GM21528 (cell line): Measurements from ENCODE around the gene ATXN1.

Experiments
- ATAC-seq: cut with Tn5 transposase; IDR thresholded peaks from one replicate; pipeline ENCODE4 v1.9.1; 2021; ENCODE audit warnings: mild to moderate bottlenecking, moderate library complexity; ENCODE audit not compliant: unreplicated experiment, low FRiP score

Gene ATXN1

DNA sequence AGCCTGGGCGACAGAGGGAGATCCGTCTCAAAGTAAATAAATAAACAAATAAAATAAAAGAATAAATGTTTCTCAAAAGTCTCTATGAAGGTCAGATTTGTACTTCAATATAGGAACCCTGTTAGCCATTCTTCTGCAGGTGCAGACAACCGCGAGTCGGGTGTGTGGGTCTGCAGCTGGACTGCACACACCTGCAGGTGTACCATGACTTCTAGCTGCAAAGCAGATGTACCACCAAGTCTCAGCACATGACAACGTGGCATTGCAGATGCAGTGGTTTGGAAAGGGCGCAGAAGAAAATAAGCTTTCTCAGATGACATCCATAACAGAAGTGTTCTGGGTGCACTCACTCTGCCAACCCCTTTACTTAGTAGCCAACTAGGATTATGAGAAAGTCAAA is 239.7 kb downstream of the ATXN1 start:
- ATAC-seq: no peak

DNA sequence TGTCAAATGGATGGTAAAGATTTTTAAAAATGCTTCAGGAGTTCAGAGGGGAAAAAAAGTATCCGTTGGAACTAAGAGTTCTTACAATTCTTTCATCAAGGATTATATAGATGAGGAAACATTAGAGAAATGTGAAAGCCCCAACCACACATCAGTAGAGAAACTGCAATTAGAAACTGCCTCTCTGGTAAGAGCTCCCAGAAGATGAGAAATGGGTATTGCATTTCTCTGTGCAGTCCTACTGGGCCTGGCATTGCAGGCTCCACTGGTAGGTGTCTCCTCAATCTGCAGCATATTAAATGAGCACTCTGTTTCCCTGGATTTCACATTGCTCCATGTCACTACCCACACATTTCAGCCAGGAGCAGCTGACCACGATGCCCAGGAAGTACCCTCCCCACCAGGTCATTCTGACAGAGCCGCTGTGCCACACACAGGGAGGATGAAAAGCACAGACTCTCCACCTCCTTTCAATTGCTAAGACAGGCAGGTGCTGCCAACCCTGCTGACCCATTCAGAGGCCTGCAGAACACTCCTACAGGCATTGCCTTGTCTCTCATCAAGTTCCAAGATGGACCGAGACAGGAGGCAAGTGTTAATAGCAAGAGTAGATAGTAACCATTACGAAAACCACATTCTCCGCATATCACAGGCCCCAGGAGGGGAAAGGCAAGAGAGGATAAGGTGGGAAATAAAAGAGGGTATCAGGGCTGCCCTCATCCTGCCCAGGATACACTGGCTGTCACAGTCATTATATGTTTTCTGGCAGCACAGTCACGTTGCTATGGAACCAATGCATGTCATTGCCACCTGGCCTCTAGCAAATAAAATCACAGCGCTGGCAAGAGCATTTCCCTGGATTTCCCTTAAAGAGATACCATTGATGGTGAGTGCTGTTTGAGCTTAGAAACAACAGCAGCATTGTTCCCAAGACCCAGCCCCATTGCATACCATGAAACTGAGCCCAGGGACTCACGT is 241.7 kb downstream of the ATXN1 start:
- no peak for ATAC-seq

DNA sequence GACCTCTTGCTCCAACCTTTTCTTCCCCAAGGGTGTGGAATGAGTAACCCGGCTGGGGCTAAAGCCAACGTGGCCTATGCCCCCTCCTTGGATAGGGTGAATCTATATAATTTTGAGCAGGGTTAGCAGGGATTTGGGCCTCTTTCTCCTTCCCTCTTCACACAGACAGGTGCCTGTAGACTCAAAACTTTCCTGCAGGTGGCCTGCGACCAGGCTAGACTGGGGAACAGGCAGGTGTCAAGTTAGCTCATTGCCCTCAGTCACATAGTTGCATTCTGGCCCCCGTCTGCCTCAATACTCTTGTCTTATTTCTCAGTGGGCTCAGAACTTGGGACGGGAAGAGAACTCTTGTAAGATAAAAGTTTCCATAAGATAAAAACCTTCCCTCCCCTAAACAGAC is 243.0 kb downstream of the ATXN1 start:
- no peak for ATAC-seq

DNA sequence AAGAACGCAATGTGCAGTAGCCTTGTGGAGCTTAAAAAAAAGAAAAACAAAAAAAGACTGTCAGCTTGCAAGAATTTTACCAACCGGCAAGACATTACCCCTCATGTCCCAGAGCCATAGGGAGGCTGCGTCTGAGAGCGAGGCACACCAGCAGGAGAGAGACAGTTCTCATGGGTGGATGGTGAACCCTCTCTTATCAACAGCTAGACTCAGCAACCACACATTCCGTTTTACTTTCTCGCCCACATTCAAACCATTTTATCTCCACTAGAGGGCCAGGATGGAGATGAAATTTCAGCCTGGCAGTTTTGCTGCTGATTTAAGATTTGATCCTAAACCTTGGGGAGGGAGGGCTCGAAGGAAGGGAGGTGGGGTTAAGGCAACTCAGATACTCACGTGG is 247.0 kb downstream of the ATXN1 start:
- no peak for ATAC-seq

DNA sequence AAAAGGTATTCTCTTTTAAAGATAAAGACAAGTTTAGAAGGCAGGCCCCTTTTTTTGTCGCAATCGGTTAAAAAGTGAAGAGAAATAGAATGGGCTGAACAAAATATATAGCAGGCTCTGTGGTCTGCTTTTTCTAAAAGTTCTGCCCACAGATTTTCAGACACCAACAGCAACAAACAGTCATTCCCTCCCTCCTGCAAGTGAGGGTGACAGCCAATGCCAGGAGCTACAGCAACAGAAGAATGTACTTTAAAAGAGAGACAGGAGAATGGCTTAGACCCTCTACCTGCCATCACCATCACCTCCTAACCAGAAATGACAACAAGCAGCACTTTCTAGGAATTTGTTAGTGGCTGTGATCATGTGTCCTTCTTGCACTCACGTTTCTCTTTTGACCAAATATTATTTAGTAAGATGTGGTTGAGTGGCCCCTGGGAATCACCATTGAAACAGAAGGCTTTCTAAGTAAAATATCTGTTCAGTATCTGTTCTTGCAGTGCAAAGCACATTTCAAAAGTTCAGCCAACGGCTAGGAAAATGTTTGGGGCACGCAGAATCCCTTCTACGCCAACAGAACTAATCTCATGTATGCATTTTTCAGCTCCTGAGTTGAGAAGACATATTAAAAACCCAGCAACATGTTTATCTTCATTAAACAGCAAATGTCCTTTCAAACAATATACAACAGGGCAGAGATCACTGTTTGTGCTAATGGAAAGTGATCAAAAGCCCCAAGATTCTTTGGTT is 248.5 kb downstream of the ATXN1 start:
- ATAC-seq: no peak

DNA sequence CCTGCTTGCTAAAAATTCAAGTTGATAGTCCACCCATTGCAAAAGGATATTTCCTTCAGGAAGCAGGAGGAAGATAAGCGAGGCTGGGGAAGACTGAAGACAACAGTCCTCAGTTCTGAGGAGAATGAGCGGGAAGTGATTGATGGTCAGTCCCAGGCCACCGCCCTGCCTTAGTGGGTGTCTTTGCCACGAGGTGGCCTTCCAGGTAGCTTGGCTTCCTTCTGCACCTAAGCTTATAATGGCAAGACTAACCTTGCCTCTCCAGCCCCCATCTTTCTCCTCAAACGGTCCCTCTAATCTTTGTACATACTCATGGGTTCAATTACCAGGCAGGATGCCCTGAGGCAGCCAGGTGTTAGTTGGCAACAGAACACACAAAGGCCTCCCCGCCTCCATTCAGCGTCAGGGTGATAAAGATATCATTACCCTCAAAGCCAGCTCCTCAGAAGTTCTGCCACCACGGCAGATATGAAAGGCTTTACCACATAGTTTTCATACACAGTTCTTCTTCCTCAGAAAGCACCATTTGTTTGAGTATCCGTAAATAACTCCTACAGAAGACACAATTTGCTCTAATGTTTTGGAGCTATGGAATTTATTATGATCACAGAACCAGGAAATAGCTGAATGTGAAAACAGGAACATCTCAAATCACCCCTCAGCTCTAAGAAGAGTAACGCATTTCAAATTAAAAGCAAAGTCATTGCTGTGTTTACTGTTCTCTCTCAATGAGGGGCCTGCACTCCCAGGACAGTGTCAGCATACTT is 249.4 kb downstream of the ATXN1 start:
- peak; percentile 74 for ATAC-seq

DNA sequence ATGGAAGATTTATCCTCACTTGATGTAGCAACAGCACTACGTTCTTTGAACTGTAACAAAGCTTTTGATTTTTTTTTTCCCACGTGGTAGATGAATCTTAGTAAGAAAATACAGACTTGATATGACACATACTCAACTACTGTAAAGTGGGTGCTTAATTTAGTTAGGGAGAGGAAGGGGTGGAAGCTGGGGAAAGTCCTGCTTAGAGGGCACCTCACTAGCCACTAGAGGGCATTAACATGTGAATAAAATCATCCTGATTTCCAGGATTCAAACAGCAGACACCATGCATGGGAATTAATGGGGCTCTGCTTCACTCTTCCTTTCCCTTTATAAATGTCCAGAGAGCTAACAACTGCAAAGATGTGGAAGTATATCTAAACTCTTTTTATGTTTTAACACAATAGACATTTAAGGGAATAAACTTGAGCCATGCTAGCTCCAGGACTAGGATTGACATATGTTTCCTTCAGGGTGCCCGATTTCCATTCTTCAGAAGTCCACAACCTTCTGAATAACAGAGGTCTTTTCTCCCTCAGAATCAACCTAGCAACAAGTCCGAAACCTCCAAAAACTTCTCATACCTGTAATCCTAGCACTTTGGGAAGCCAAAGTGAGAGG is 250.1 kb downstream of the ATXN1 start:
- no peak for ATAC-seq

DNA sequence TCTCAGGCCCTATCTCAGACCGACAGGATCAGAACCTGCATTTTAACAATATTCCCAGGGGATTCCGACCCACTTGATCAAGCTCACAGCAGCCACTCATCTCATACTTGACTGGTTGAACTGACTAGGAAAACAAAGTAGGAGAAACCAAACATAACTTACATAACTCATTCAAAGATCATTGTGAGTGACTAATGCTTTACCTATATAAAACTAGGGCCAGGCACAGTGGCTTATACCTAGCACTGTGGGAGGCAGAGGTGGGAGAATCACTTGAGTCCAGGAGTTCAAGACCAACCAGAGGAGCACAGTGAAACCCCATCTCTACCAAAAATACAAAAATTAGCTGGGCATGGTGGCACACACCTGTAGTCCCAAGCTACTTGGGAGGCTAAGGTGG is 251.0 kb downstream of the ATXN1 start:
- no peak for ATAC-seq

DNA sequence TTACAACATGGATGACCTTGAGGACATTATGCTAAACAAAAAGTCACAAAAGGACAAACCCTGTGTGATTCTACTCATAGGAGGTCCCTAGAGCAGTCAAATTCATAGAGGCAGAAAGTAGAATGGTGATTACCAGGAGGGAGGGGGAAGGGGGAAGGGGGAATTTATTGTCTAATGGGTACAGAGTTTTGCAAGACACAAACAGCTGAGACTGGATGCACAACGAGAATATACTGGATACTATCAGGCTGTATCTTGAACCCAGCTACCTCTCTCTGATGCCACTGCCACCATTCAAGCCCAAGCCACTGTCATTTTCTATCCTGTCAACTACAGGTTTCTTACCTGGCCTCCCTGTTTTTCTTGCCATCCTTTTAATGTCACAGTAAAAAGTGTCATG is 252.3 kb downstream of the ATXN1 start:
- ATAC-seq: no peak

DNA sequence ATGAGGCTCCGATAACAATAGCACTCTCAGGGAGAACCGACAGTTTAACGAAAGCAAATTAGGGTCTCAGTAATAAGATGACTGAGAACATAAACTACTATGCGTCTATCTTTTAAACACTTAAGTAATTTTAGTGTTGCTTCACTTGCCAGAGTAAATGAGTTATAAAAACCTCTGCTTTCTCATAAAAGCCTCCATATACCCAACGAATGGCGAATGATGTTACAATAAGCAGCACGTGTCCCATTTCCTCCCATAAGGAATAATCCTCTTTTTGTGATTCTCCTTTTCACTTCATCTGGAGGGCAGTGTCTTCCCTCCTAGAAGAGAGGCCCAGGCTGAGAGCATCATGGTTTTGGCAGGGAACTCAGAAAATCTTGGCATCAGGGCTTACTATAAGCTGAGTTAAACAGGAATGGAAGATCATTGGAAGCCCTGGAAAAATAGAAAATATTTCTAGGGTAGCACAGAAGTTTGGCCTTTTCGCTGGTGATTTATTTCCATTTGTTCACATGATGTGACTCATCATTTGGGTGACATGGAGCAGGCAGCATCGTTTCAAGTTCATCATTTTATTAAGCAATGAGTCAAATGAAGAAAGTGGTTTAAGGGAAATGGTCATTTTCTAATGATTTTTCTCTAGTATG is 255.4 kb downstream of the ATXN1 start:
- no peak for ATAC-seq

DNA sequence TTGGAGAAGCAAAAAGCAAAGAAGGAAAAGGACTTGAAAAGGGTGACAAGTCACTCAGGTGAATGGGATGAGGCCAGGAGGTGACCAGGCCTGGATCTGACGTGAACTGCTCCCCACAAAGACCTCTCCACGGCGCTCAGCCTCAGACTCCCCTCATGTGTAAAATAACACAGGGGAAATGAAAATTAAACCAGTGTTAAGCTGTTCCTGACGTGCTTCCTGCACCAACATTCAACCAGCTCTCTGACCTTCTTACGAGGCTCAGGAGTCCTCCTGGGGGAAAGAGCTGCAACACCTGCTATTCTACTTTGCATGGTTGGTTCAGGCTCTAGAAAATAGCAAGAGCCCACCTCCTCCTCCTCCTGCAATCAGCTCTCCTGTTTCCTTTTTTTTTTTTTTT is 256.7 kb downstream of the ATXN1 start:
- no peak for ATAC-seq

DNA sequence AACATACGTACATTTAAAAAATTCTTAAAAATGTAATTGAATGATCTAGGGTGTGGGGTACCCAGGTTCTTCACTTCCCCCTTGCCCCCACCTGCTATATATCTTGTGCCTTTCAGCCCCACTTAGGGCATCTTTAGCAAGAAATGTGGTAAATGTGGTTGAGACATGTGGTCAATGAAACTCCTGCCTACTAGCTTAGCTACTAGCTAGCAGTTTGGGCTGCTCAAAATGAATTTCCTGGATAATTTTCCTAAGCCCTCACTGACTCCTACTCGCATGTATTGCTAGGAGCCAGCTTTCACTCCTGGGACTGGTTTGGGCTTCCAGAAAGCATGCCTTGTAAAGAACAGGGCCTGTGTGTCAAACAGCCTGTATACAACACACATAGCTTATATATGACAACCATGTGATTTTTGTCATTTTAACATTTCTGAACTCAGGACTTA is 257.3 kb downstream of the ATXN1 start:
- ATAC-seq: peak; percentile 81

DNA sequence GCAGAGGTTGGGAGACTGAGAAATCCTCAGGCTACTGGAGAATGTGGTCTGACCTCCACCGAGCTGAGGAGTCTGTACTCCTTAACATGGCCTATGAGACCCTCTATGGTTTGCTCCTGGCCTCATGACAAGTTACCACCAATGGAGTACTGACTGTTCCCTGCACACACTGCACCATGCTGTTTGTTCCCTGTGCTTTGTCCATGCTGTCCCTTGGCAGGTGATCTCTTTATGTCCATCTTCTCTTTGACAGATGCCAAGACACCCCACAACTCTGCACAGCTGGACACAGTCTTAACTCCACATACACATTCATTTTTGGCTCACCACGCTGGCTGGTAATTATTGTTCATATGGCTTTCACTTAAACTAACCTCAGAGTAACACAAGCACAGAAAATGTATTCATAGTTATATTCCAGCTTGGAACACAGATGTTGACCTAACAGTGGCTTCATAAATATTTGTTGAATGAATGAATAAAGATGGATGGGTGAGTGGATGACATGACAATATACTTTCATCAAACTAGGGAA is 258.0 kb downstream of the ATXN1 start:
- ATAC-seq: no peak

DNA sequence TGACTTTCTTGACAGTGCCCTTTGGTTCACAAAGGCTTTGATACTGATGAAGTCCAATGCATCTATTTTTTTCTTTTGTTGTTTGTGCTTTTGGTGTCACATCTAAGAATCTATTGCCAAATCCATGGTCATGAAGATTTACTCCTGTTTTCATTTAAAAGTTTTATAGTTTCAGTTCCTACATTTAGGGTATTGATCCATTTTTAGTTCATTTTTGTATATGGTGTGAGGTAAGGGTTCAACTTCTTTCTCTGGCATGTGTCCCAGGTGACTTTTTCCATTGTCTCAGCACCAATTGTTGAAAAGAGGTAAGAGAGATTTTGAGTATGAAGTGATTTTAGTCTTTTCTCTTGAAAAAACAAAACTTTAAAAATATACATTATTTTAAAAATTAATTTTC is 262.3 kb downstream of the ATXN1 start:
- no peak for ATAC-seq

DNA sequence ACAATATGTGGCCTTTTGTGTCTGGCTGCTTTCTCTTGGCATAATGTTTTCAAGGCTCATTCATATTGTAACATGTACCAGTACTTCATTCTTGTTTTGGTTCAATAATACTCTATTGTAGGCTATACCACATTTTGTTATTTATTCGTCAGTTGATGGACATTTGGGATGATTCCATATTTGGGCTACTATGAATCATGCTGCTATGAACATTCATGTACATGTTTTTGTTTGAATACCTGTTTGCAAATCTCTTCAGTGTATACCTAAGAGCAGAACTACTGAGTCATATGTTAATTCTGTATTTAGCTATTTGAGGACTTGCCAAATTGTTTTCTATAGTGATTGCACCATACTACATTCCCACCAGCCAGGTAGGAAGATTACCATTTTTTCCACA is 263.0 kb downstream of the ATXN1 start:
- no peak for ATAC-seq

DNA sequence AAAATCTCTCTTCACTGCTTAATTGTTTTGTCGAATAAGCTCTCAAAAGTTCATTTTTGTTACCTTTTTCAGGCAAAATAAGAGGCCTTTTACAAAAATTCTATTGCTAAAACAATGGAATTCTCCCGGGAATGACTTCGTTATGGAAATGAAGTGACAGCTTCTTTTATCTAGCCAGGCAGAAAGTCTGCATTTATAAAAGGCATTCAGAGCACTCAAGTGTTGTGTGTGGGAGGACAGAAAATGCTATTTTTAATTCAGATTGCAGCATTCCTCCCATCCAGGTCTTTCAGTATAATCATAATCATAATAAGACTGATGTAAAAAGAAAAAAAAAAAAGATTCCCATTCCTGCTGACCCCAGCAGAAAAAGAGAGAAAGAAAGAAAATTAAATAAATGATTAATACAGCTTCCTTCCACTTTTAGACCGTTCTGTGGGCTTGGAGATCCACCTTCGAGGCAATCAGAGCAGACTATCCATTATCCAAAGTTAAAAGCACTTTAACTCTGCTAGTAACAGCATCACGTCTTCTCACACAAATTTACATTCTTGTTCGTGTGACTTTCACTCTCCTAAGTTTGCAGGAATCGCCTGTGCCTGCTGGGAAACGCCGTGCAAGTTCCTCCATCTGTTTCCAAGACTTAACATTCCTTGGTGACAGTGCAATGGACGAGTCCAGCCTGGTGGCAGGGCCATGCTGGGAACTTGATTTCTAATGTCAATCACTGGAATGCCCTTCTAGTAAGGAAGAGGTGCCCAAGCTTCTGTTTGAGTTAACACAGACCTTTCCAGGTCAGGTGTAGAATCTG is 264.1 kb downstream of the ATXN1 start:
- ATAC-seq: no peak

DNA sequence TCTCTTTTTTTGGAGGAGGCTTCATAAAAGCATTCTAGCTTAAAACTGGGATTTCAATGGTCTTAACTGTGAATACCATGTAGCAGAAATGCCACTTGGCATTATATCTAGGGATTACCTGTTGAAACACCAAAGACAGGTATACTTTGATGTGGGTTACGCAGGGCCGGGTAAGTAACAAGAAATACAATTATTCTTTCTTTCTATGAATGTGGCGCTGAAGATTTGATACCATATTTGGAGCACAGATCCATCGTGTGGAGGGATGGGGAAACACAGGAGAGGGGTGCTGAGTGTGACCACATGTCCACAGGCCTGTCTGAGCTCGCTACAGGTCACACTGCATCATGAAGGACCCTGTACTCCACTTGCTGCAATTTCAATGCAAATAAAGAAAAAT is 265.1 kb downstream of the ATXN1 start:
- ATAC-seq: no peak

DNA sequence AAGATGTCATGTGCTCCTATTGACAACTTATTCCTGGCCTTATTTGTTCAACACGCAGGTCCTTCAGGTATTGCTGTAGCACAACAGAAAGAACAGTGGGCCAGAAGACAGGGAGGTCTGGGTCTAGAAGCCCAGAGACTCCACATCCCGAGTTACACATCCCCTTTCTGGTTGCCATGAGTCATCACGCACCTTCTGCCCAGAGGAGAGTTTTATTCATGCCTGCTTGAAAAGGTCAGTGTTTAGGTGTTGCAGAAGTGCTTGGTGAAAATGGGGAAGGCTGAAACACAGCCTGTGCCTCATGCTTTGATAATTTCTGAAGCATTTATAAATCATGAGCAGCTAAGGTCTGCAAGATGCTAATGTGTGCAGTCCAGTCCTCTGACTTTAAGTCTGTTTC is 266.5 kb downstream of the ATXN1 start:
- ATAC-seq: peak; percentile 76

DNA sequence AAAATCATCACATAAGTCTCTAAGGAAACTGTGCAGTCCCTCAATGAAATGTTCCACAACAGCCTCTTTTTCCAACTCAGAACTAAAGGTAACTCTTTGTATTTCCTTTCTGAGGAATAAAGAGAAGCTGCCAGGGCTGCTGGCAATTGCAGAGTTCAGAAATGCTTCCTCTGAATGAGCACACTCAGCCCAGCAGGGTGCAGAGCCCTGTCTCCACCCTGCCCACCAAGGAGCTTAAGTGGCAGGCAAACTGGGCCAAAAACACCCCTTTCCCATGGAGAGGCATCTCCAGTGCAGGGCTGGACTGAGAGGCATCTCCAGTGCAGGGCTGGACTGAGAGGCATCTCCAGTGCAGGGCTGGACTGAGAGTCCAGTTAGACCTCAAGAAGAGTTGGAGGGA is 267.5 kb downstream of the ATXN1 start:
- no peak for ATAC-seq
